K562 (cell line): Measurements from ENCODE around the gene KIF6. TPM values are rescaled to one million over a fixed set of nuclear protein-coding genes. Genes with fewer than 3 reads are reported as not detected.

Experiments
- ATAC-seq: fragments of 200-7000 bp; cut with Tn5 transposase; 3 replicates; pipeline ENCODE4 v1.9.1; 2020; ENCODE audit warnings: moderate library complexity
- BruUV-seq: library from RNA; stranded (reverse); fragments of 400-500 nt; replicated peaks from 2 replicates; lab custom pipeline; 2021; lab: Mats Ljungman, UMichigan
- CTCF ChIA-PET: fragments of 300-600 bp; formaldehyde crosslinking; extraction: SDS; loops from one replicate; lab custom pipeline; 2021; ENCODE audit warnings: low intra/inter-chr PET ratio; lab: Yijun Ruan, JAX
- POLR2A ChIA-PET: fragments of 300-600, 350-650 bp; sonication (Branson Sonifier 250); formaldehyde crosslinking; extraction: SDS; loops from one replicate; lab custom pipeline; 2021; ENCODE audit warnings: antibody characterized with exemption, inconsistent platforms; lab: Yijun Ruan, JAX
- DNase-seq, 4 experiments: peaks; one replicate each; pipeline versions ENCODE4 v3.0.0 to v3.0.0-alpha.2; 2011 to 2018; ENCODE audit warnings: low spot score in 3 of 4, mixed read lengths in 3 of 4; ENCODE audit errors: extremely low read depth in 1 of 4
- FAIRE-seq: peaks from 2 replicates; lab custom pipeline; 2011; peaks lifted over from hg19 to GRCh38; lab: Jason Lieb, UNC
- H2AFZ ChIP-seq: 2 replicates; pipeline ENCODE4 v1.6.0; 2011; ENCODE audit warnings: low read depth, low read length, control low read depth, inconsistent platforms
- H3K27ac ChIP-seq: fragments of 200-600 bp; 3 replicates; pipeline ENCODE4 v1.8.0; 2011; ENCODE audit warnings: low read depth, mild to moderate bottlenecking, control low read depth, inconsistent platforms, low read length, moderate library complexity, mixed read lengths; ENCODE audit errors: extremely low read depth
- H3K27me3 ChIP-seq, 2 experiments: fragments of 300-600 bp in 1 of 2; 2 replicates in 1 of 2; 3 replicates in 1 of 2; pipeline versions ENCODE4 v1.6.0 to v1.8.0; 2011; ENCODE audit warnings: inconsistent platforms in 2 of 2, low read length in 2 of 2, mild to moderate bottlenecking in 1 of 2, mixed read lengths in 1 of 2, moderate library complexity in 1 of 2; ENCODE audit not compliant: control insufficient read depth in 2 of 2, insufficient read depth in 2 of 2
- H3K36me3 ChIP-seq: fragments of 300-600 bp; 3 replicates; pipeline ENCODE4 v1.8.0; 2011; ENCODE audit warnings: mild to moderate bottlenecking, low read length, inconsistent platforms; ENCODE audit not compliant: control insufficient read depth, insufficient read depth
- H3K4me1 ChIP-seq, 2 experiments: fragments of 200-600 bp in 1 of 2; replicated peaks in 1 of 2; 2 replicates in 1 of 2; 3 replicates in 1 of 2; pipeline versions ENCODE4 v1.5.1 to v1.8.0; 2011; ENCODE audit warnings: inconsistent platforms in 2 of 2, low read length in 2 of 2, mild to moderate bottlenecking in 1 of 2, mixed read lengths in 1 of 2, moderate library complexity in 1 of 2; ENCODE audit not compliant: control insufficient read depth in 2 of 2, insufficient read depth in 2 of 2
- H3K4me2 ChIP-seq: 2 replicates; pipeline ENCODE4 v1.6.1; 2011; ENCODE audit warnings: low read length, control low read depth, inconsistent platforms, mixed read lengths; ENCODE audit not compliant: insufficient read depth
- H3K4me3 ChIP-seq: fragments of 200-600 bp; sonication (generic), shearing (Covaris generic); 2 replicates; pipeline ENCODE4 v1.5.1; 2016; ENCODE audit warnings: control low read depth, inconsistent platforms
- H3K79me2 ChIP-seq: fragments of 200-600 bp; 3 replicates; pipeline ENCODE4 v1.8.0; 2011; ENCODE audit warnings: low read length, inconsistent platforms; ENCODE audit not compliant: control insufficient read depth, insufficient read depth
- H3K9ac ChIP-seq, 2 experiments: 2 replicates each; pipeline versions ENCODE4 v1.6.0 to v1.6.1; 2011; ENCODE audit warnings: low read depth in 2 of 2, low read length in 2 of 2, control low read depth in 1 of 2, inconsistent platforms in 1 of 2, mild to moderate bottlenecking in 1 of 2, mixed read lengths in 1 of 2; ENCODE audit not compliant: insufficient read depth in 1 of 2
- H3K9me1 ChIP-seq: one replicate; pipeline ENCODE4 v1.6.0; 2011; ENCODE audit warnings: inconsistent platforms, mild to moderate bottlenecking, low read length, moderate library complexity; ENCODE audit not compliant: control insufficient read depth, insufficient read depth
- H3K9me3 ChIP-seq: replicated peaks from 2 replicates; pipeline ENCODE4 v1.5.1; 2011; ENCODE audit warnings: low read depth, low read length, inconsistent platforms; ENCODE audit not compliant: control insufficient read depth, insufficient read depth
- H4K20me1 ChIP-seq: replicated peaks from 2 replicates; pipeline ENCODE4 v1.6.1; 2011; ENCODE audit warnings: low read length, inconsistent platforms, mixed read lengths; ENCODE audit not compliant: control insufficient read depth, insufficient read depth
- CBX3 ChIP-seq, 2 experiments: IDR thresholded peaks; 1 replicate in 1 of 2; 2 replicates in 1 of 2; pipeline ENCODE4 v1.6.1; 2012; ENCODE audit warnings: inconsistent platforms in 2 of 2, low read length in 2 of 2, borderline replicate concordance in 1 of 2, control low read depth in 1 of 2
- HMG20B ChIP-seq: fragments of 250-450 bp; sonication (Bioruptor Pico); IDR thresholded peaks from 2 replicates; pipeline ENCODE4 v1.5.0; 2021; ENCODE audit warnings: mild to moderate bottlenecking
- MAFG ChIP-seq: fragments of 450-650 bp; conservative IDR thresholded peaks from 2 replicates; pipeline ENCODE4 v1.6.1; 2016; ENCODE audit warnings: missing genetic modification characterization, missing compliant biosample characterization
- SAFB2 ChIP-seq: fragments of 200-400 bp; formaldehyde crosslinking; IDR thresholded peaks from 2 replicates; pipeline ENCODE4 v1.6.1; 2018; ENCODE audit warnings: borderline replicate concordance, low read length, low read depth, moderate library complexity; ENCODE audit not compliant: severe bottlenecking
- SAP30 ChIP-seq: fragments of 200-600 bp; sonication (generic); IDR thresholded peaks from 2 replicates; pipeline ENCODE4 v1.6.1; 2012; ENCODE audit warnings: borderline replicate concordance, low read depth, mild to moderate bottlenecking, moderate library complexity, low read length, control low read depth, inconsistent platforms; ENCODE audit not compliant: insufficient read depth, poor library complexity, severe bottlenecking
- TGIF2 ChIP-seq: sonication (generic); formaldehyde crosslinking; IDR thresholded peaks from 2 replicates; pipeline ENCODE4 v1.8.1; 2022; ENCODE audit warnings: mild to moderate bottlenecking, missing genetic modification reagents, moderate library complexity
- ZBTB2 ChIP-seq: fragments of 450-650 bp; IDR thresholded peaks from 2 replicates; pipeline ENCODE4 v1.6.1; 2016; ENCODE audit warnings: antibody characterized with exemption
- ZBTB49 ChIP-seq: sonication (generic); formaldehyde crosslinking; IDR thresholded peaks from 2 replicates; pipeline ENCODE4 v1.8.0; 2022; ENCODE audit warnings: missing genetic modification reagents, mild to moderate bottlenecking, borderline replicate concordance
- ZHX1 ChIP-seq: fragments of 150-350 bp; conservative IDR thresholded peaks from 2 replicates; pipeline ENCODE4 v1.6.1; 2014; ENCODE audit warnings: low read length
- ZNF398 ChIP-seq: fragments of 250-450 bp; sonication (Bioruptor Pico); IDR thresholded peaks from 2 replicates; pipeline ENCODE4 v1.8.0; 2021; ENCODE audit warnings: moderate library complexity, mild to moderate bottlenecking, inconsistent platforms
- ZNF583 ChIP-seq: fragments of 250-450 bp; sonication (Bioruptor Pico); IDR thresholded peaks from 2 replicates; pipeline ENCODE4 v1.4.0; 2020
- ZNF717 ChIP-seq: fragments of 250-450 bp; sonication (Bioruptor Pico); IDR thresholded peaks from 2 replicates; pipeline ENCODE4 v1.5.0; 2021
- WGBS: fragments of 100-300 bp; shearing (Covaris generic); methylation state at CpG from one replicate; pipeline ENCODE4 v1.1.6; 2016; ENCODE audit warnings: low coverage, mixed read lengths; ENCODE audit not compliant: insufficient coverage; ENCODE audit errors: missing lambda C conversion rate; 5-methylcytosine and 5-hydroxymethylcytosine counted together
- in situ Hi-C: fragments of 300-500 bp; cut with MboI; formaldehyde crosslinking; loops from 4 replicates; pipeline ENCODE4 v1.15.0; 2018; ENCODE audit warnings: inconsistent platforms, mixed read lengths
- intact Hi-C: fragments of 100-400 bp; cut with micrococcal nuclease; formaldehyde crosslinking; loops from 2 replicates; pipeline ENCODE4 v1.14.2; 2022
- polyA plus RNA-seq, 8 experiments: library from polyadenylated mRNA; depleted of rRNA in 4 of 8; stranded (reverse) in 5 of 8; unstranded in 3 of 8; fragments of >200 nt; fragmentation: Nextera tagmentation in 2 of 8; fragmentation: Illumina TruSeq in 1 of 8; extraction: Ambion mirVana in 2 of 8; extraction: Trizol in 1 of 8; gene quantifications; 2 replicates each; pipeline versions ENCODE4 v1.2.1 to v1.2.3, GENCODE V29; 2011 to 2014; ENCODE audit warnings: inconsistent platforms in 1 of 8, missing spikeins in 1 of 8
- total RNA-seq, 7 experiments: library from RNA; depleted of rRNA in 6 of 7; stranded (reverse); fragments of >200 nt in 6 of 7; fragmentation: Illumina TruSeq in 2 of 7; extraction: Trizol in 2 of 7; gene quantifications; 2 replicates each; pipeline versions ENCODE4 v1.2.1 to v1.2.3, GENCODE V29; 2011 to 2021; ENCODE audit warnings: low replicate concordance in 1 of 7

Gene KIF6
- total and polyA plus RNA-seq, 9 of the 15 experiments (the other 6 are each of a cell fraction or from before 2014, with no cell fraction given): not detected

- TF ChIP-seq ZBTB49 (CRISPR knock-in tag): no peak
- TF ChIP-seq SAP30: no peak
- no peak for TF ChIP-seq ZHX1
- TF ChIP-seq ZNF583 (CRISPR knock-in tag): no peak
Observed at GRCh38 chr6:39553029-39553428, 172.2 kb downstream of the KIF6 start (continued).

- Histone ChIP-seq H3K79me2 (no peaks in the 10 kb centered on the region), H3K4me1 (no peaks in the 10 kb centered on the region), H3K9me1 (no peaks in the 10 kb centered on the region), H4K20me1 (no peaks in the 10 kb centered on the region), H3K27ac (no peak overlapping the region), H3K27me3 (peaks cover 0 to 13% of the 10 kb centered on the region in 2 experiments; a peak in 2 of 5 replicates), H3K36me3 (no peaks in the 10 kb centered on the region), H2AFZ (no peak overlapping the region), H3K4me2 (no peak overlapping the region), H3K9me3 (no peaks in the 10 kb centered on the region), H3K9ac (no peak overlapping the region), H3K4me3 (no peak overlapping the region)
- FAIRE-seq: no peak
- no peak for DNase-seq
- ChIA-PET CTCF (no interaction called here), POLR2A (interaction anchor here (1.1 kb wide), 1 partner anchor 11 kb away, joined by 3 read pairs; no protein-coding TSS in a partner anchor)
- BruUV-seq: no TSS peak
- intact Hi-C loops (no loop called here), in situ Hi-C loops (no loop called here)
- WGBS: 0% methylated on average over 2 of the region's 2 CpGs
- no peak for ATAC-seq
- TF ChIP-seq SAFB2: no peak
- TF ChIP-seq ZNF398 (CRISPR knock-in tag): no peak
- no peak for TF ChIP-seq ZBTB2
- TF ChIP-seq CBX3 (IDR thresholded peaks at IDR 0.05; ENCODE audit: borderline replicate concordance in 1 of 2, low read length in 2 of 2): no peak
- no peak for TF ChIP-seq HMG20B (CRISPR knock-in tag)
- TF ChIP-seq TGIF2 (CRISPR knock-in tag): no peak
- no peak for TF ChIP-seq ZNF717 (CRISPR knock-in tag)
- TF ChIP-seq MAFG (tag): no peak
Observed at GRCh38 chr6:39550191-39550590, 175.0 kb downstream of the KIF6 start.
